Neural progenitor cell (in vitro differentiated cells): ENCODE results near the gene PDPR. TPM values are rescaled to one million over a fixed set of nuclear protein-coding genes. Genes with fewer than 3 reads are reported as not detected.
A peak's percentile ranks its signal among the peaks of the same experiment; 100 is the strongest.
"Not testable (repeated sequence)": the region's sequence is repeated elsewhere in the genome, so short reads cannot be mapped to it uniquely, and the experiment has no call there.

ENCODE experiments used
- DNase-seq: peaks from one replicate; pipeline ENCODE4 v3.0.0-alpha.2; 2016; ENCODE audit warnings: low spot score
- H2AFZ ChIP-seq: fragments of 200-600 bp; sonication (generic); replicated peaks from 2 replicates; pipeline ENCODE4 v1.6.1; 2016; ENCODE audit warnings: antibody characterized with exemption
- H3F3A ChIP-seq: fragments of 200-600 bp; sonication (generic); 2 replicates; pipeline ENCODE4 v1.6.1; 2016; ENCODE audit warnings: antibody characterized with exemption, low read depth
- H3K27ac ChIP-seq: fragments of 200-600 bp; sonication (generic); 2 replicates; pipeline ENCODE4 v1.5.1; 2016; ENCODE audit warnings: mild to moderate bottlenecking
- H3K27me3 ChIP-seq: fragments of 200-600 bp; sonication (generic); 2 replicates; pipeline ENCODE4 v1.6.1; 2016; ENCODE audit warnings: mild to moderate bottlenecking, moderate library complexity
- H3K36me3 ChIP-seq: fragments of 200-600 bp; sonication (generic); 2 replicates; pipeline ENCODE4 v1.5.1; 2016
- H3K4me1 ChIP-seq: fragments of 200-600 bp; sonication (generic); 2 replicates; pipeline ENCODE4 v1.6.1; 2016; ENCODE audit warnings: mixed run types
- H3K4me2 ChIP-seq: fragments of 200-600 bp; sonication (generic); 2 replicates; pipeline ENCODE4 v1.6.1; 2016
- H3K4me3 ChIP-seq: fragments of 200-600 bp; sonication (generic); 2 replicates; pipeline ENCODE4 v1.5.1; 2016
- H3K79me2 ChIP-seq: fragments of 200-600 bp; sonication (generic); 2 replicates; pipeline ENCODE4 v1.6.1; 2016; ENCODE audit warnings: low read depth
- H3K9ac ChIP-seq: fragments of 200-600 bp; sonication (generic); 2 replicates; pipeline ENCODE4 v1.6.1; 2016
- H3K9me3 ChIP-seq: fragments of 200-600 bp; sonication (generic); 2 replicates; pipeline ENCODE4 v1.5.1; 2016; ENCODE audit warnings: low read depth
- H4K20me1 ChIP-seq: fragments of 200-600 bp; sonication (generic); 2 replicates; pipeline ENCODE4 v1.6.1; 2016; ENCODE audit warnings: low read depth
- H3K27ac Mint-ChIP-seq: 3 replicates; pipeline ENCODE4 v1.8.0; 2021; ENCODE audit warnings: mixed read lengths
- H3K27me3 Mint-ChIP-seq: 2 replicates; pipeline ENCODE4 v1.8.0; 2022; ENCODE audit warnings: low read depth, mild to moderate bottlenecking, inconsistent platforms, moderate library complexity, mixed read lengths; ENCODE audit not compliant: insufficient read depth
- H3K36me3 Mint-ChIP-seq: 3 replicates; pipeline ENCODE4 v1.8.0; 2021; ENCODE audit warnings: mixed read lengths
- H3K4me1 Mint-ChIP-seq: 3 replicates; pipeline ENCODE4 v1.8.0; 2021; ENCODE audit warnings: mixed read lengths
- H3K4me3 Mint-ChIP-seq: 3 replicates; pipeline ENCODE4 v1.8.0; 2021; ENCODE audit warnings: mild to moderate bottlenecking, moderate library complexity, mixed read lengths
- H3K9me3 Mint-ChIP-seq: 3 replicates; pipeline ENCODE4 v1.8.0; 2020; ENCODE audit warnings: mixed read lengths
- total RNA-seq: library from RNA; depleted of rRNA; stranded (reverse); fragments of >200 nt; gene quantifications from 2 replicates; pipeline ENCODE4 v1.2.3, GENCODE V29; 2015; ENCODE audit warnings: low replicate concordance

PDPR gene
- total RNA-seq, 1 donor from 2014 or later = 19.5 TPM

- not testable (repeated sequence) for DNase-seq, H2AFZ ChIP-seq, H3K27ac Mint-ChIP-seq
These were observed 76.4 kb downstream of the PDPR start for GRCh38 chr16:70190574-70190973.

GRCh38 chr16:70196683-70197300 is 82.7 kb downstream of the PDPR start:
- not testable (repeated sequence) for H3K4me2 ChIP-seq, H4K20me1 ChIP-seq, H3K4me1 Mint-ChIP-seq, H3K9me3 ChIP-seq, H3K4me3 ChIP-seq, H3K9me3 Mint-ChIP-seq, H3F3A ChIP-seq, H3K36me3 ChIP-seq, H3K36me3 Mint-ChIP-seq, H3K27ac Mint-ChIP-seq, H3K27me3 ChIP-seq, H3K9ac ChIP-seq, H3K4me1 ChIP-seq, H3K27ac ChIP-seq, H3K4me3 Mint-ChIP-seq, H3K79me2 ChIP-seq, H2AFZ ChIP-seq, H3K27me3 Mint-ChIP-seq, DNase-seq

More at GRCh38 chr16:70190574-70190973, 76.4 kb downstream of the PDPR start:
- not testable (repeated sequence) for H3K4me3 Mint-ChIP-seq, H3K79me2 ChIP-seq, H3K27ac ChIP-seq, H3K27me3 ChIP-seq, H3K4me3 ChIP-seq, H3K9me3 Mint-ChIP-seq, H3K36me3 ChIP-seq, H3K4me2 ChIP-seq, H3K4me1 ChIP-seq, H3K27me3 Mint-ChIP-seq, H3K9me3 ChIP-seq, H3K9ac ChIP-seq, H3F3A ChIP-seq, H3K4me1 Mint-ChIP-seq, H3K36me3 Mint-ChIP-seq, H4K20me1 ChIP-seq

DNA sequence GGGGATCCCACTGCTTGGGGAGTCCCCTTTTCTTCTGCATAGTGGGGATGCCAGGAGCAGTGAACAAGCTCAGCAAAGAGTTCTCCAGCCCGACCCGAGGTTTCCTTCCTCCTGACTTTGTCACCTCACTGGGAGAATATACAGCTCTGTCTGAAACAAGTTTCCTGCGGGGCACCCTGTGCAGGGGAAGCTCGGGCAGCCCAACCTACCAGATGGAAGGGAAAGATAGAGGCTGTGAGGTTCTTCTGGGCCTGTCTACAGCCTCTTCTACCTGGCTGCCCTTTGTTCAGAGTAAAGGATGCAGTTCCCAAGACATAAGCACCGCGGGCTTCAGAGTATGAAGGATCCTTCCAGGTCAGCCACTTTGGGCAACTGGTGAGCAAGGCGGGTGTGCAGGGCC is 83.5 kb downstream of the PDPR start:
- H3K79me2 ChIP-seq, H3K9me3 ChIP-seq, DNase-seq, H3K4me3 ChIP-seq, H3K9ac ChIP-seq, H4K20me1 ChIP-seq, H3K27ac ChIP-seq, H3K27me3 Mint-ChIP-seq, H3K4me1 Mint-ChIP-seq, H3K27me3 ChIP-seq, H3K4me3 Mint-ChIP-seq, H2AFZ ChIP-seq, H3K4me1 ChIP-seq, H3K4me2 ChIP-seq, H3K27ac Mint-ChIP-seq, H3K36me3 ChIP-seq, H3K36me3 Mint-ChIP-seq, H3K9me3 Mint-ChIP-seq, H3F3A ChIP-seq: not testable (repeated sequence)

- H3K27ac Mint-ChIP-seq, H3K4me1 Mint-ChIP-seq: not testable (repeated sequence)
These were observed 84.1 kb downstream of the PDPR start for GRCh38 chr16:70198230-70198629.

GRCh38 chr16:70198666-70199065 is 84.5 kb downstream of the PDPR start:
- H3K4me2 ChIP-seq, H3K27ac ChIP-seq, H2AFZ ChIP-seq, H3K4me3 ChIP-seq, H3K4me1 ChIP-seq, H3F3A ChIP-seq, H3K27ac Mint-ChIP-seq, H3K9me3 ChIP-seq, H3K27me3 Mint-ChIP-seq, H3K9ac ChIP-seq, H4K20me1 ChIP-seq, H3K36me3 Mint-ChIP-seq, DNase-seq, H3K9me3 Mint-ChIP-seq, H3K27me3 ChIP-seq, H3K79me2 ChIP-seq, H3K4me1 Mint-ChIP-seq, H3K36me3 ChIP-seq, H3K4me3 Mint-ChIP-seq: not testable (repeated sequence)

More at GRCh38 chr16:70198230-70198629, 84.1 kb downstream of the PDPR start:
- H3K4me3 Mint-ChIP-seq, H2AFZ ChIP-seq, H3F3A ChIP-seq, H3K36me3 Mint-ChIP-seq, H3K27me3 ChIP-seq, H3K27ac ChIP-seq, H3K79me2 ChIP-seq, H3K4me3 ChIP-seq, H3K4me1 ChIP-seq, H3K9me3 Mint-ChIP-seq, H3K9ac ChIP-seq, H3K36me3 ChIP-seq, DNase-seq, H4K20me1 ChIP-seq, H3K9me3 ChIP-seq, H3K27me3 Mint-ChIP-seq, H3K4me2 ChIP-seq: not testable (repeated sequence)

DNA sequence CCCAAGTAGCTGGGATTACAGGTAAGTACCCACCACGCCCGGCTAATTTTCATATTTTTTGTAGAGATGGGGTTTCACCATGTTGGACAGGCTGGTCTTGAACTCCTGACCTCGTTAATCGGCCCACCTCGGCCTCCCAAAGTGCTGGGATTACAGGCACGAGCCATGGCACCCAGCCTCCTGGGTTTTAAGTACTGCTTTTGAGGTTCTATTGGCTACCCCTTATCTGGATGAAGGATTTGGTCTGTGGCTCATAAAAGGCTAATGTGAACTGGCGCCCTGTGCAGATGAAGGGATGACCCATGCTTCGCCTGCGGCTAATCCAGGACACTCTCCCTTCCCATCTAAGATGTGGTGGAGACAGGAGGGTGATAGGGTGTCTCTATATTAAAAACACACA is 85.0 kb downstream of the PDPR start:
- not testable (repeated sequence) for H3K4me1 ChIP-seq, H3K4me3 ChIP-seq, H3K27me3 ChIP-seq, H3K9ac ChIP-seq, H3F3A ChIP-seq, H3K4me1 Mint-ChIP-seq, H3K9me3 ChIP-seq, H3K9me3 Mint-ChIP-seq, DNase-seq, H3K4me3 Mint-ChIP-seq, H2AFZ ChIP-seq, H3K36me3 ChIP-seq, H3K27me3 Mint-ChIP-seq, H3K4me2 ChIP-seq, H3K79me2 ChIP-seq, H3K27ac ChIP-seq, H4K20me1 ChIP-seq, H3K36me3 Mint-ChIP-seq
- peak overlapping the region; percentile 46 for H3K27ac Mint-ChIP-seq

- not testable (repeated sequence) for H3K27me3 Mint-ChIP-seq, H3K36me3 Mint-ChIP-seq, H3K4me1 ChIP-seq, H3K4me3 Mint-ChIP-seq, H3K4me3 ChIP-seq, H4K20me1 ChIP-seq, H3K27ac ChIP-seq, H3K9me3 ChIP-seq, H3K27me3 ChIP-seq, H3K36me3 ChIP-seq, H2AFZ ChIP-seq, H3K4me1 Mint-ChIP-seq, H3K4me2 ChIP-seq, DNase-seq, H3K9ac ChIP-seq, H3F3A ChIP-seq, H3K9me3 Mint-ChIP-seq, H3K79me2 ChIP-seq, H3K27ac Mint-ChIP-seq
These were observed 85.9 kb downstream of the PDPR start for GRCh38 chr16:70200063-70200462.

- not testable (repeated sequence) for H3K4me2 ChIP-seq, H3K9ac ChIP-seq, H3K9me3 ChIP-seq, H3K4me3 ChIP-seq, H3K4me1 Mint-ChIP-seq, H2AFZ ChIP-seq, H3K36me3 ChIP-seq, DNase-seq, H3K27ac ChIP-seq, H3K36me3 Mint-ChIP-seq, H3K27me3 ChIP-seq, H3K4me3 Mint-ChIP-seq, H3K27ac Mint-ChIP-seq, H3F3A ChIP-seq, H4K20me1 ChIP-seq, H3K4me1 ChIP-seq, H3K9me3 Mint-ChIP-seq, H3K27me3 Mint-ChIP-seq, H3K79me2 ChIP-seq
These were observed 89.4 kb downstream of the PDPR start for GRCh38 chr16:70203508-70203907.
